NCI-H2029 (cell line): ENCODE data around the gene ARV1.
"Not testable (repeated sequence)": the region's sequence is repeated elsewhere in the genome, so short reads cannot be mapped to it uniquely, and the experiment has no call there.

Experiments used
- DNase-seq: peaks from one replicate; lab custom pipeline; 2025; lab: John Stamatoyannopoulos, UW

The ARV1 gene

GRCh38 chr1:230976825-230977747 lies 1.8 kb upstream of the ARV1 start:
- no peak for DNase-seq

GRCh38 chr1:230977761-230978490 lies 968 bp upstream of the ARV1 start:
- peak; percentile 59 for DNase-seq

- DNase-seq = no peak
Observed at GRCh38 chr1:230979389-230979716, 459 bp downstream of the ARV1 start.

- DNase-seq = no peak
Observed at GRCh38 chr1:230979952-230980351, 1.1 kb downstream of the ARV1 start.

- DNase-seq = no peak
Observed at GRCh38 chr1:230982696-230983095, 3.8 kb downstream of the ARV1 start.

GRCh38 chr1:230983811-230984210 lies 4.9 kb downstream of the ARV1 start:
- DNase-seq = no peak

GRCh38 chr1:230984622-230985515 lies 6.0 kb downstream of the ARV1 start:
- not testable (repeated sequence) for DNase-seq

GRCh38 chr1:230985711-230986110 lies 6.8 kb downstream of the ARV1 start:
- DNase-seq = no peak

- DNase-seq = no peak
Observed at GRCh38 chr1:230986976-230987375, 8.1 kb downstream of the ARV1 start.

GRCh38 chr1:230987448-230987847 lies 8.6 kb downstream of the ARV1 start:
- DNase-seq = no peak

GRCh38 chr1:230992100-230992774 lies 13.3 kb downstream of the ARV1 start:
- peak; percentile 80 for DNase-seq

GRCh38 chr1:230994860-230995259 lies 16.0 kb downstream of the ARV1 start:
- no peak for DNase-seq

- DNase-seq = no peak
Observed at GRCh38 chr1:231000201-231000600, 21.3 kb downstream of the ARV1 start.

- no peak for DNase-seq
Observed at GRCh38 chr1:231000639-231001038, 21.7 kb downstream of the ARV1 start.

GRCh38 chr1:231001892-231002291 lies 23.0 kb downstream of the ARV1 start:
- no peak for DNase-seq

- DNase-seq = not testable (repeated sequence)
Observed at GRCh38 chr1:231007535-231007934, 28.6 kb downstream of the ARV1 start.

- no peak for DNase-seq
Observed at GRCh38 chr1:231011360-231011759, 32.5 kb downstream of the ARV1 start.

- DNase-seq = no peak
Observed at GRCh38 chr1:231011963-231012362, 33.1 kb downstream of the ARV1 start.

- no peak for DNase-seq
Observed at GRCh38 chr1:231013391-231014015, 34.6 kb downstream of the ARV1 start.

GRCh38 chr1:231016234-231016633 lies 37.3 kb downstream of the ARV1 start:
- no peak for DNase-seq

GRCh38 chr1:231016966-231017365 lies 38.1 kb downstream of the ARV1 start:
- no peak for DNase-seq
